Endothelial cell (in vitro differentiated cells): ENCODE data around the gene VPS13D. TPM values are rescaled to one million over a fixed set of nuclear protein-coding genes. Genes with fewer than 3 reads are reported as not detected.

Source experiments
- DNase-seq: peaks from one replicate; pipeline ENCODE4 v3.0.0; 2021; ENCODE audit warnings: low spot score
- H3K27ac Mint-ChIP-seq: one replicate; pipeline ENCODE4 v1.8.0; 2021; ENCODE audit warnings: mixed read lengths, inconsistent platforms; ENCODE audit not compliant: unreplicated experiment
- H3K27me3 Mint-ChIP-seq: one replicate; pipeline ENCODE4 v1.8.0; 2021; ENCODE audit warnings: mild to moderate bottlenecking, moderate library complexity, mixed read lengths, inconsistent platforms; ENCODE audit not compliant: unreplicated experiment
- H3K36me3 Mint-ChIP-seq: one replicate; pipeline ENCODE4 v1.8.0; 2021; ENCODE audit warnings: mild to moderate bottlenecking, low read depth, mixed read lengths, inconsistent platforms; ENCODE audit not compliant: unreplicated experiment
- H3K4me1 Mint-ChIP-seq: one replicate; pipeline ENCODE4 v1.8.0; 2021; ENCODE audit warnings: mild to moderate bottlenecking, mixed read lengths, inconsistent platforms; ENCODE audit not compliant: unreplicated experiment
- H3K4me3 Mint-ChIP-seq: one replicate; pipeline ENCODE4 v1.8.0; 2021; ENCODE audit warnings: mild to moderate bottlenecking, mixed read lengths, inconsistent platforms; ENCODE audit not compliant: unreplicated experiment
- H3K9me3 Mint-ChIP-seq: one replicate; pipeline ENCODE4 v1.8.0; 2021; ENCODE audit warnings: mixed read lengths, inconsistent platforms; ENCODE audit not compliant: unreplicated experiment
- total RNA-seq: library from RNA; stranded (reverse); fragmentation: NEBNext Ultra II Directional; extraction: Animal tissue kit (Norgen Biotek cat#: 25700); gene quantifications from one replicate; pipeline ENCODE4 v1.2.1, GENCODE V29; 2021; ENCODE audit not compliant: unreplicated experiment
- TF ChIP-seq, protein P1 (sequence below): fragments of 200-600 bp; sonication (generic); IDR thresholded peaks from one replicate; pipeline ENCODE4 v1.5.0; 2021; ENCODE audit warnings: antibody characterized with exemption; ENCODE audit not compliant: unreplicated experiment

Gene VPS13D
- total RNA-seq, 1 donor from 2014 or later: 37.8 TPM

DNA sequence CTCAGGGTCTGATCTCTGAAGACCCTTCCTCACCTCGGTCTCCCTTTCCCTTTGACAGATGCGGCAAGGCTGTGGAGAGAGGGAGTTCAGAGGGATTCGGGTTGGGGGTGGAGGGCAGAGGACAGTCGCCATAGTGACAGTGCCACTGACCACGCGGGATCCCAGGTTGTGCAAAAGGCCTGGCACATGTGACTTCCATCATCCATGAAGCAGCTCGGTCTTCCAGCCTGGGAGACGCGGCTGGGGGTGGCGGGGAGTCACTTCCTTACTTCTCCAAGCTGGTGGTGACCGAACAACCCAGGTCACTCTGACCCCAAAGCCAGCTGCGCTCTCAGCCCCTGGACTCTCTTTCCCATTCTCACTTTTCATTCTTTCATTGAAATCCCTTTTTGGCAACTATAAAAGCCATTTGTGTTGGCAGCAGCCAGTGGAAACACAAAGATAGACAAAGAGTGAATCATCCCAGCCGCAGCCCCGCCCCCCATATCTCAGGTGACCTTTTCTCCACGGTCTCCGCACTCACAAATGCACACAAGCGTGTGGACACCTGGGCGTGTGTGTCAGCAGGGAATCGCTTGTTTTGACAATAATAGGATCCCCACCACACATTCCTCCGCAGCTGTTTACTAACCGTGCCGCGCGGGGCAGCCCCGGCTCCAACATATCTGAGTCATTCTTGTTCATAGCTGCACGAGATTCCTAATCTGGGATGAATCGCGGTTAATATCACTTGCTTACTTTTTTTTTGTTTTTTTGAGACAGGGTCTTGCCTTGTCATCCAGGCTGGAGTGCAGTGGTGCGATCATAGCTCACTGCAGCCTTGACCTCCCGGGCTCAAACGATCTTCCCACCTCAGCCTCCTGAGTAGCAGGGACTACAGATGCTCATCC is 319.9 kb downstream of the VPS13D start:
- TF ChIP-seq, protein P1, sequence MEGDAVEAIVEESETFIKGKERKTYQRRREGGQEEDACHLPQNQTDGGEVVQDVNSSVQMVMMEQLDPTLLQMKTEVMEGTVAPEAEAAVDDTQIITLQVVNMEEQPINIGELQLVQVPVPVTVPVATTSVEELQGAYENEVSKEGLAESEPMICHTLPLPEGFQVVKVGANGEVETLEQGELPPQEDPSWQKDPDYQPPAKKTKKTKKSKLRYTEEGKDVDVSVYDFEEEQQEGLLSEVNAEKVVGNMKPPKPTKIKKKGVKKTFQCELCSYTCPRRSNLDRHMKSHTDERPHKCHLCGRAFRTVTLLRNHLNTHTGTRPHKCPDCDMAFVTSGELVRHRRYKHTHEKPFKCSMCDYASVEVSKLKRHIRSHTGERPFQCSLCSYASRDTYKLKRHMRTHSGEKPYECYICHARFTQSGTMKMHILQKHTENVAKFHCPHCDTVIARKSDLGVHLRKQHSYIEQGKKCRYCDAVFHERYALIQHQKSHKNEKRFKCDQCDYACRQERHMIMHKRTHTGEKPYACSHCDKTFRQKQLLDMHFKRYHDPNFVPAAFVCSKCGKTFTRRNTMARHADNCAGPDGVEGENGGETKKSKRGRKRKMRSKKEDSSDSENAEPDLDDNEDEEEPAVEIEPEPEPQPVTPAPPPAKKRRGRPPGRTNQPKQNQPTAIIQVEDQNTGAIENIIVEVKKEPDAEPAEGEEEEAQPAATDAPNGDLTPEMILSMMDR: no peak
- Mint-ChIP-seq H3K9me3 (no peaks in the 10 kb centered on the region), H3K27me3 (peaks cover 8% of the 10 kb centered on the region), H3K36me3 (peaks cover 5% of the 10 kb centered on the region), H3K4me3 (no peak overlapping the region), H3K4me1 (peaks cover 11% of the 10 kb centered on the region), H3K27ac (no peak overlapping the region)
- DNase-seq: no peak

DNA sequence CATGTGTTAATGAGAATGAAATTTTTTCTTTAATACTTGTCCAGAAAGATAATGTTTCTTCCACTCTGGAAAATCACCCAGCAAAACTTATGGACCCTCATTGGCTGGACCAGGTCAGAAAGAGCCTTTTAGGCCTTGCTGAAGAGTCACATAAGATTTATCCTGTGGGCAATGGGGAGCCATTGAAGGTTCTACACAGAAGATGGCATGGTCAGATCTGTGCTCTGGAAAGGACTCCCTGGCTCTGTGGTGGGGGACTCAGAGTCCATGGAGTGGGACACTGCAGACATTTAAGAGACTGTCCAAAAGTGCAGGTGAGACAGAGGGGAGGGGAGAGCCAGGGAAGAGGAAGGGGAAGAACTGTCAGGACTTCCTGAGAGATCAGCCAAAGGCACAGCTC is 321.8 kb downstream of the VPS13D start:
- peak overlapping the region; percentile 48 for H3K27ac Mint-ChIP-seq
- H3K27me3 Mint-ChIP-seq: peaks cover 8% of the 10 kb centered on the region
- no peaks in the 10 kb centered on the region for H3K9me3 Mint-ChIP-seq
- no peak for DNase-seq
- peaks cover 7% of the 10 kb centered on the region for H3K4me1 Mint-ChIP-seq
- TF ChIP-seq, protein P1: no peak
- H3K36me3 Mint-ChIP-seq: peaks cover 5% of the 10 kb centered on the region
- no peak overlapping the region for H3K4me3 Mint-ChIP-seq

DNA sequence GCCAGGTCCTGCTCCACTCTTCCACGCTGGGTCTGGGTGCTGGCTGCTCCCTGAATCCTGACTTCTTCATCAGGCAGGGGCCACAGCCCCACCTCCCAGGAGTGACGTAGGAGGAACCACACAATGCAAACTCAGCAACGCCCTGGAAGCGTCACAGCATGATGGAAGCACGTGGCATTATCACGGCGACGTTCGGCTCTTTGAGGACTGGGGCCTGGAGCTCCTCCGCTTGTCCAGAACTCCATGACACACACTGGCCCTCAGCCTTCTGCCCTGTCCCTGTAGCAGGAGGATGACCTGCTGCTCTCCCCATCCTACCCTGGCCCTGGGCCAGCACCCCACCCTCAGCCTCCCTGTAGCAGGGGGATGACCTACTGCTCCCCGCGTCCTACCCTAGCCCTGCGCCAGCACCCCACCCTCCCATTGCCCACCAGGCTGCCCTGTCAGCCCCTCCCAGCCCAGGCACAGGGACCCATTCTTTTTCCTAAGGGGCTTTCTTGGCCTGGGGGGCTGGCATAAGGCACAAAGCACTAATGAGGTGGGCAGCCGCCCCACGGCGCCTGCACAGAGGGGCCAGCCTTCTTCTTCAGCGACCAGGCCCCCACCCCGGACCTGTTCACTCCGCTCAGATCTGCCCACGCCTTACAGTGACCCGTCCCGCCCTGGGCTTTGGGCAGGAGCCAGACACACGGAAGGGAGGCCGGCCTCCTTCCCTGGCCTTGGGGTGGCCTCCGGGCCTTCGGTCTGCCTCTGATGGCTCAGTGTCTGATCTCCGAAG is 322.5 kb downstream of the VPS13D start:
- H3K27me3 Mint-ChIP-seq: peaks cover 8% of the 10 kb centered on the region
- TF ChIP-seq, protein P1: no peak
- no peaks in the 10 kb centered on the region for H3K9me3 Mint-ChIP-seq
- peaks cover 7% of the 10 kb centered on the region for H3K4me1 Mint-ChIP-seq
- no peak for DNase-seq
- no peak overlapping the region for H3K27ac Mint-ChIP-seq
- H3K4me3 Mint-ChIP-seq: no peak overlapping the region
- H3K36me3 Mint-ChIP-seq: peaks cover 5% of the 10 kb centered on the region

DNA sequence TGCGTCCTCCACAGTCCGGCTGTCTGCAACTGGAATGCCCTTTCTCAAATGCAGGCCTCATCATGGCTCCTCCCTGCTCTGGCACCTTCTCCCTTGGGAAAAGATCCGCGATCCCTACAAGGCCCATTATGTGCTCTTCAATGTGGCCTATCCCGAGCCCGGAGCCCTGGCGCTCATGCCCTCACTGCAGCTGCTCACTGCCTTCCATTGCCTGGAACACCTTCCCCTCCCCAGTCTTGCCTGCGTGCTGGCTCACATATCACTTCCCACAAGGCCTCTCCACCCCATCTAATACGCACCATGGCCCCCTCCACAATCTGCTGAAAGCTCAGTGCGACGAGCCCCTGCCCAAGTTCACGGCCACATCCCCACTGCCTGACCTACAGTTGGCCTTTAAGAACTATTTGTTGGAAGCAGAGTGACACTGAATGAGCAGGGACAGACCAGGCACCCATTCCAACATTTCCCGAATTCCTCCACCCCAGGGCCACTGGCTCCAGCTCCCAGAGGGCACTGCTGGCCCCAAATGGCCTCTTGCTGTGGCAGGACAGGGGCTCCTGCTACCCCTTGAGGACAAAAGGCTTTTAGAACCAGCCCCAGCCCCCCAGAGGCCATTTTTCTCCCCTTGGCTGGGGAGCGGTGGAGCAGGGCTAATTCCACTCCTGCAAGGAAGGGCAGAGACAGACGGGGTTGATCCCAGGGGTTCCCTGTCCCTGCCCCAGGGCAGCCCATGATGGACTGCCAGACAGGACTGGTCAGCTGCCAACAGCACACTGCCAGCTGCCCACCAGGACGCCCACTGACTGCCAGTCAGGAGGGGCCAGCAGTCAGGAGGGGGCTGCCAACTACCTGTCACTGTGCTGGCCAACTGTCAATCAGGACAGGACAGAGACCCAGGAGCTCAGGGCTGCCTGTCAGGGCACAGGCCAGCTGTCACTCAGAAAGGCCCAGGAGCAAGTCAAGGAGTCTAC is 323.4 kb downstream of the VPS13D start:
- DNase-seq: no peak
- no peaks in the 10 kb centered on the region for H3K9me3 Mint-ChIP-seq
- peaks cover 7% of the 10 kb centered on the region for H3K4me1 Mint-ChIP-seq
- TF ChIP-seq, protein P1: no peak
- H3K4me3 Mint-ChIP-seq: no peak overlapping the region
- H3K27ac Mint-ChIP-seq: no peak overlapping the region
- peaks cover 6% of the 10 kb centered on the region for H3K27me3 Mint-ChIP-seq
- peaks cover 5% of the 10 kb centered on the region for H3K36me3 Mint-ChIP-seq
